DMS 273 (cell line): ENCODE data around the gene DISC1.

Source experiments
- DNase-seq: peaks from one replicate; lab custom pipeline; 2025; ENCODE audit not compliant: unreplicated experiment; lab: John Stamatoyannopoulos, UW

The DISC1 gene

DNA sequence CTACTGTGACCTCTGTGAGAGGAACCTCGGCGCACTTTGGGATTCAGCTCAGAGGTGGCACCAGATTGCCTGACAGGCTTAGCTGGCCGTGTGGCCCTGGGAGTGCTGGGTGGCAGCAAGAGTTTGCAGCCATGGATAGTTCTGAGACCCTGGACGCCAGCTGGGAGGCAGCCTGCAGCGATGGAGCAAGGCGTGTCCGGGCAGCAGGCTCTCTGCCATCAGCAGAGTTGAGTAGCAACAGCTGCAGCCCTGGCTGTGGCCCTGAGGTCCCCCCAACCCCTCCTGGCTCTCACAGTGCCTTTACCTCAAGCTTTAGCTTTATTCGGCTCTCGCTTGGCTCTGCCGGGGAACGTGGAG lies 67.5 kb downstream of the DISC1 start:
- peak; percentile 96 for DNase-seq

DNA sequence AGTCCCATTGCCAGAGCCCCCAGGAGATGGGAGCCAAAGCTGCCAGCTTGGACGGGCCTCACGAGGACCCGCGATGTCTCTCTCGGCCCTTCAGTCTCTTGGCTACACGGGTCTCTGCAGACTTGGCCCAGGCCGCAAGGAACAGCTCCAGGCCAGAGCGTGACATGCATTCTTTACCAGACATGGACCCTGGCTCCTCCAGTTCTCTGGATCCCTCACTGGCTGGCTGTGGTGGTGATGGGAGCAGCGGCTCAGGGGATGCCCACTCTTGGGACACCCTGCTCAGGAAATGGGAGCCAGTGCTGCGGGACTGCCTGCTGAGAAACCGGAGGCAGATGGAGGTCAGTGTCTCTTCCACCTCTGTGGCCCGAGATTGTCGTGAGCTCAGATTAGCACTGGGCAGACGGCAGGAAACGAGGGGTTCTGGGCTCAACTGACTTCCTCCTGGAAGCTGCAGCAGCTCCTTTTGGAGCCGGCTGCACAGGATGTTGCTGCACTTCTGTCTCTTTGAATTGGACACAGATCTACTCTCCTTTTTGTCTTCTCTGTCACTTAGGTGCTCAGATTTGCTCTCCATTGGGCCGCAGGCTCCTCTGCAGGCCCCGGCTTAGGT lies 68.0 kb downstream of the DISC1 start:
- peak; percentile 54 for DNase-seq

GRCh38 chr1:231695439-231696255 lies 69.1 kb downstream of the DISC1 start:
- peak; percentile 90 for DNase-seq

DNA sequence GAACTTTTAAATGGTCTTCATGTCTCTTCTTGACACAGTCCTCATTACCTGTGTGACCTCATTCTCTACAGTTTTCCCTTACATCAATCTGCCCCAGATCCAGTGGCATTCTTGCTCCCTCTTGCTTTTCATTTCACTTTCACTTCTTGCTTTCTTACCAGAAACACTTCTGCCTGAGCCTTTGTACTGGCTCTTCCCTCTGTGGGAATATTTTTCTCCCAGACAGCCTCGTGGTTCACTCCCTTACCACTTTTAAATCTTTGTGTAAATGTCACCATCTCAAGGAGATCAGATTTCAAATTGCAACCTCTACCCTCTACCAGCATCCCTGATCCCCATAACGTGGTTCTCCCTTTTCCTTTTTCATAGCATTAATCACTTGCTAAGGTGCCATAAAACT lies 73.2 kb downstream of the DISC1 start:
- DNase-seq = no peak

GRCh38 chr1:231701306-231701705 lies 74.7 kb downstream of the DISC1 start:
- DNase-seq = no peak

DNA sequence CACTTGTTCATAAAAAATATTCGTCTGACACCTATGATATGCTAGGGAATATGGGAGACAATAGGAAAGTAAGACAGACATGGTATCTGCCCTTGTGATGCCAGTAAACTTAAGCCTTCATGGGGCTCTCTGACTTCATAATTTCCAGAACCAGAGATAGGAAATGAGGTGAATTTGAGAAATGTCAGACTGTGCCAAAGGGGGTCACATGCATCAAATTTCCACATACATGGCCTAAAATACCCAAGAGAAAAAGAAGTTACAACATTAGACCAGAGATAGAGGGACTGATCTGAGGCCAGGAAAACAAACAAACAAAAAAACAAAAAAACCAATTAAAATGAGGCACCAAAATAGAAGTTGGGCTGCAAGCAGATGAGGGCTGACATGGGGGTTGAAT lies 75.7 kb downstream of the DISC1 start:
- no peak for DNase-seq

DNA sequence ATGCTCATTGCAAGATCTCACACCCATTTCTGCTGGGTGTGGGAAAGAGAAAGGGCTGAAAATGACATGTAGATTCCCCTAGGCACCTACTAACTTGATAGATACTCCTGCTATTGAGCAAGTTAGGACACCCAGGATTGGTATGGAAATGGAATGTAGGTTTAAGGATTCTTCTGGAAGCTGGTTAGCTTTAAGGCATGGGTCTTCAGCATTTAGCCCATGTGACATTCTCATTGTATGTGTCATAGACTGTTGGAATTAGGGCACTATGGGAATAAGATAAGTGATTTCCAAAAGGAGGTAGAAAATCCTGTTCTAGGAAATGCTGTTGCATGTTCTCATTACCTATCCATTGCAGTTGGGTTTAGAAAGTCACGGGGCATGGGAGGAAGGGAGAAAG lies 76.2 kb downstream of the DISC1 start:
- no peak for DNase-seq

DNA sequence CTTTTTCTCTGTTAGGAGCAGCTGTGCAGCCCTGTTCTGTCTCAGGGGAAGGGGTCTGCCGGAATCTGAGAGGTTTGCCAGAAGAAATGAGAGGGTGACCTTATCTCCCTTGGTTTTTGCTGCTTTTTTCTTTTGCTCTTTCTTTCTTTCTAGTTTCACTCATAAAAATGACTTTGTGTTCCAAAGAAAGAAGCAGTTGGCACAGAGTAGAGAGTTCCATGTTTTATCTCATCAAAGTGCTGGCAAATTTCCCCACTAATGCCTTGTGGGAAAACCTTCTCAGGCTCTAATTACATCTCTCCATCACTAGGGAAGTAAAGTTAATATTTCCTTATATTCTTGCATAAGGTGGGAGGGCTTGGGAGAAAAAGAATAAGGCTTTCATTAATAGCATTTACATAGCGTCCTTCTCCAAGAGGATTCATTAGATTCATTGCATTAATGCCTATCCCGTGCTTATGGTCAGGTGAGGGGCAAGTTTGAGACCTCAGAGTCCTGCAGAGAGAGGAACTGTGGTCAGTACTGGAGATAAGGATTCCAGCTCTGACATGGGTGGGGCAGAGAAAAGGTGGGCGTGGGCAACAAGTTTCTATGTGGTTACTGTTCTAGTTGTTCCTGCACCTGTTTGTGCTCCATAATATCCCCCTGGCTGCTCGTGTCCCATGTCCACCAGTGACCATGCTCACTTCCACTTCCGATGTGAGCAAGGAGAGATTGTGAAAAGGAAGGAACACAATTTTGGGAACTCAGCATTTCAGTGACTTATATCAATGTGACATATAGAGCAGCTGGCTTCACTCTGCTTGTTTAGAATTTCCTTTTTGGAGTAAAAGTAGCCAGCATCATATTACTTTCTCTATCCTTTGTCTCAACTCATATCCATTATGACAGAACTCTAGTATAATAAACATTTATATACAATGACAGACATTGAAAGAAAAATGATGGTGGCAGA lies 79.5 kb downstream of the DISC1 start:
- peak; percentile 14 for DNase-seq

DNA sequence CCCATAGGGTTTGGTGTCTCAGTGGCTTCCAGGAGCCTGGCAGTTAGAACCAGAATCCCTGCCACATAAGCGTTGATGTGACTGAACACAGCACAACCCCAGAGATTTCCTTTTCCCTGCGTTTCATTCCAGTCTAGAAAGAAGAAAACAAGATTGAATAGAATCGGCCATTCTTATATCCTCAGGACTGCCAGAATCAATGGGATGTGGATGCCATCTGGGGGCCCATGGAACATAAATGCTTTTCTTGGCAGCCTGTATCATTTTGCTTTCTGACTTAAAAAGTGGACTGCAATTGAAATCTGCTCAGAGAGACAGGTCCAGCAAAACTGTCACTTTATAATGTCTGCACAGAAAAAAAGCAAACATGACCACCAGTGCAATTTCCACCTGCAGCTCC lies 80.3 kb downstream of the DISC1 start:
- peak; percentile 23 for DNase-seq

- no peak for DNase-seq
Observed at GRCh38 chr1:231707407-231707806, 80.8 kb downstream of the DISC1 start.

GRCh38 chr1:231708394-231708793 lies 81.8 kb downstream of the DISC1 start:
- no peak for DNase-seq

- no peak for DNase-seq
Observed at GRCh38 chr1:231714440-231714839, 87.8 kb downstream of the DISC1 start.

DNA sequence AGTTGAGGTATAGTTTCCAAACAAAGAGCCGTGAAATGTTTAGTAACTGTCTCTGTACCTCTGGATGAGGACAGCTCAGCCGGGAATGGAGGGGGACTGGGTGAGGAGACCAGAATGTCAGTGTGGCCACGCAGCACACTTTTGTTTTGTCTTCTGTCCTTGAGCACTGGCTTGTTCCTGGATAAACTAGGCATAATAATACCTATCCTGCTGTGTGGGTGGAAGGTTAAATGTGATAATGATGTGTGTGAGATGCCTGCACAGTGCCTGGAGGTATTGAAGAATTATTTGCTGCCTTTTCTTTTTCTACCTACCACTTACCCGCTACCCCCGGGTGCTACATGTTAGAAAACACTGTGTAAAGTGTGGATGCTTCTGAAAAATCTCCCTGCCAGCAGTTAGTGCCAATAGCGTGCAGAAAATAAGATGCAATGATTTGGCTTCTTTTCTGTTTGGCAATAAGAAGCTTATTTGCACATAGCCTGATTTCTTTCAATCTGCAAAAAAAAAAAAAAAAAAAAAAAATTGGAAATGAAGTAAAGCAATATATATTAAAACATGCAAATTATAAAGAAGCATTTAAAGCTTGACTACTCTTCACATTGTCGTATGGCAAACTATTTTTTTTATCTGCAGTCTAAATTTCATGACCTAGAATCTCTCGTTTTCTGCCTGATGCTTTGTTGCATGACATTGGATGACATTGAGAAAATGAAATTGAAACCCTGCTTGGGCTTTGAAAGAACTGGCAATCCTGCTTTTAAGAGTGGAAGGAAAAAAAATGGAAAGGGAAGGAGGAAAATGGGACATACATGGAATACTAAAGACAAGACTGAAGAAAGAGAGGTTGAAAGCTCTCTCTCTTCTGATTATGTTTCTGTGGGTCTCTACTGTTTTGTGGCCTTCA lies 89.5 kb downstream of the DISC1 start:
- no peak for DNase-seq

- DNase-seq = no peak
Observed at GRCh38 chr1:231716879-231717278, 90.3 kb downstream of the DISC1 start.

DNA sequence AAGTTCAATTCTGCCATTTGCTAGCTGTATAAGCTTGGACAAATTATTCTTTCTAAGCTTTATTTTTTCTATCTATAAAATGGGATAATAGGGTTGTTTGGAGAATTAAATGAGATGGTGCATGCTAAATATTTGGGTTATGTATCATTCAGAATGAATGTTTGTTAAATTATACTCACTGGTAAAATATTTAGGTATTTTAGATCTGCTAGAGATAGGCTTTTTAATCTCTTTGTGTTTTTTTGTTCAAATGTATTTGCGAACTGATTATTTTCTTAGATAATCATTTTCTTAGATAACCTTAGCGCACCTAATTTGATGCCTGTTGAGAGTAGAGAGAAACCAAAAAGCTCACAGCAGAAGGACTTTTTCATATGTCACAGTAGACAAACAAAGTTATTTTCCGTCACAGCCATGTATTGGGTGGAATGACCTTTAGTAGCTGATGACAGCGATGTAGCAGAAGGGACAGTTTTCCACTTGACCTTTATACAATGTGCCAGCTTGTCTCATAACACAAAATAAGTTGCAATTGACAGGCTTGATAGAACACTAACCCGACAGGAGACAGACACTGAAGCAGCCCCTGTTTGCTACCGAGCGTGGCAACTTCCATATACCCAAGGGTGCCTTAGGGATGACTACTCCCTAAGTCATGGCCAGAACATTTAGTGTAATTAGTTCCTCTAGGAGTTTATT lies 93.0 kb downstream of the DISC1 start:
- DNase-seq = no peak

DNA sequence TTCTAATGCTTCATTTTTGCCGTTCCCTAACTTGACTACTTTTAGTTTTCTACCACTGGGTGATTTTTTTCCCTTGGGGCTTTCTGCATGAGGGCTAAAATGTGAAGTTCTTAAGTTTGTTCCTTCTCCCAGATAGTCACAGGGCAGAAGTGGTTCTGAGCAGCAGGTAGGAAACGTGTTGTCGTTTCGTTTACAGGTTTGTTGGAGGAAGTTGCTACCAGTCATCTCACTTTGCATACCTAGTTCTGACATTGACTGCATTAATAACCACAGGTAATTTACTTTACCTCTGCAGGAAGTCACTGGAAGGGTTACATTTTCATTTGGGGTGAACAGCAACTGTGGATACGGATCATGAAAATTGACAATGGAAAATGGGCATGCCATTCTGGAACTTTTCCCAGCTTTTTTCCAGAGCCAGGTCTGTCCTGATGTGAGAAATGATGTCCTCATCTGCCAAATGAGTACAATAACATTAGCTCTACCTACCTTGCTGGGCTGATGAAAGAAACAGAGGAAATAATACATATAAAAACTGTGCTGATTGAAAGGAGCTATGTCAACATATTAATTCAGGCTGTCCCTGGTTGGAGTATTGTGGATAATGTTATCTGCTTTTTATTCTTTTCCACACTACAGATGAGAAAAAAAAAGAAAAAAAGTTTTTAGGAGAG lies 94.2 kb downstream of the DISC1 start:
- DNase-seq = no peak

- DNase-seq = no peak
Observed at GRCh38 chr1:231721436-231721835, 94.8 kb downstream of the DISC1 start.

DNA sequence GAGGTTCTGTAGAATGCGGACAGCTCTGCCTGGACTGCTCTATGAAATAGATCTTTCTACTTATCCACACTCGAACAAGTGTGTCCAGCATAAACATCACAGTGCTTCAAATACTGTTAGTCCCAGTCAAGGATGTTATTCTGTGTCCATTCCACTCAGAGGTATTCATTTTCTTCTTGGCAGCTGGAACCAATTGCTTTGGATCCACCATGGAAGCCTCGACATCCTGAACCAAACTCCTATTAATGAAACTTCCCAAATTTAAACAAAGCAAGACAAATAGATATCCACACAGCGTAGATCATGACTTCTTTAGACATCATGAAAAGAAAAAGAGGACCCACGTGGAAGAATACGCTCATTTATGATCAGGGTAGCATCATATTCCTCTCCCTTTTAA lies 95.8 kb downstream of the DISC1 start:
- DNase-seq = no peak

- no peak for DNase-seq
Observed at GRCh38 chr1:231723146-231723545, 96.6 kb downstream of the DISC1 start.

- no peak for DNase-seq
Observed at GRCh38 chr1:231724041-231724440, 97.5 kb downstream of the DISC1 start.
